Stomach (tissue), 9 donors: Measurements from ENCODE around the gene CNST. TPM values are rescaled to one million over a fixed set of nuclear protein-coding genes. Genes with fewer than 3 reads are reported as not detected.

Experiments used
- DNase-seq, 2 donors: peaks; one replicate each; pipeline versions ENCODE4 v3.0.0 to v3.0.0-alpha.2; 2013 to 2019
- H3K27ac ChIP-seq, 5 donors: fragments of 200-600 bp in 4 of 5; sonication (generic) in 4 of 5; one replicate each; pipeline ENCODE4 v1.5.1; 2013 to 2019; ENCODE audit warnings: mild to moderate bottlenecking in 1 of 5, moderate library complexity in 1 of 5
- H3K27me3 ChIP-seq, 3 donors: fragments of 200-600 bp; sonication (generic); one replicate each; pipeline ENCODE4 v1.5.1; 2017 to 2019; ENCODE audit warnings: mixed run types in 1 of 3
- H3K36me3 ChIP-seq, 4 donors: fragments of 200-600 bp; sonication (generic); 1 replicate in 3 of 4; 2 replicates in 1 of 4; pipeline ENCODE4 v1.5.1; 2016 to 2019
- H3K4me1 ChIP-seq, 4 donors: fragments of 200-600 bp; sonication (generic); one replicate each; pipeline ENCODE4 v1.5.1; 2016 to 2019
- H3K4me3 ChIP-seq, 4 donors: fragments of 200-600 bp; sonication (generic) in 3 of 4; one replicate each; pipeline ENCODE4 v1.5.1; 2016 to 2019; ENCODE audit warnings: mild to moderate bottlenecking in 1 of 4
- H3K9me3 ChIP-seq, 4 donors: fragments of 200-600 bp; sonication (generic); one replicate each; pipeline ENCODE4 v1.5.1; 2016 to 2019
- CTCF ChIP-seq, 7 experiments: fragments of 450-650 bp in 4 of 7; fragments of 200-600 bp in 3 of 7; sonication (generic) in 3 of 7; IDR thresholded peaks; one replicate each; pipeline ENCODE4 v1.5.1; 2016 to 2019; ENCODE audit warnings: antibody characterized with exemption in 7 of 7, control low read depth in 2 of 7, mild to moderate bottlenecking in 1 of 7
- EP300 ChIP-seq: sonication (generic); formaldehyde crosslinking; IDR thresholded peaks from one replicate; pipeline ENCODE4 v1.6.1; 2017; ENCODE audit warnings: antibody characterized with exemption
- POLR2A ChIP-seq, 4 donors: fragments of 450-650 bp; IDR thresholded peaks; one replicate each; pipeline ENCODE4 v1.6.1; 2016; ENCODE audit warnings: antibody characterized with exemption in 4 of 4, control low read depth in 2 of 4, mild to moderate bottlenecking in 1 of 4, moderate library complexity in 1 of 4
- POLR2AphosphoS5 ChIP-seq, 3 donors: sonication (generic); formaldehyde crosslinking; IDR thresholded peaks; one replicate each; pipeline ENCODE4 v1.6.1; 2016; ENCODE audit warnings: antibody characterized with exemption in 3 of 3
- WGBS, 5 donors: extraction: QIAGEN DNeasy Blood & Tissue Kit in 3 of 5; methylation state at CpG; one replicate each; pipeline versions ENCODE4 v1.1.5 to v1.1.7; 2013 to 2018; 5-methylcytosine and 5-hydroxymethylcytosine counted together
- intact Hi-C: fragments of 100-400 bp; cut with DNase I; formaldehyde crosslinking; loops from one replicate; pipeline ENCODE4 v1.15.1; 2023; ENCODE audit warnings: low total_unique reads
- polyA plus RNA-seq, 3 donors: library from polyadenylated mRNA; stranded (reverse); fragments of 200-250 nt; gene quantifications; one replicate each; pipeline ENCODE4 v1.2.3, GENCODE V29; 2013
- total RNA-seq, 5 donors: library from RNA; depleted of rRNA; stranded (reverse); fragments of >200 nt; gene quantifications; one replicate each; pipeline versions ENCODE4 v1.1.0 to v1.2.3, GENCODE V29; 2014 to 2016
- donor health status: healthy with polysubstance abuse.
- donor health status: Bipolar disorder and iron deficiency.
- donor health status: healthy.

Gene CNST
- total and polyA plus RNA-seq, 8 donors, result 4.5 to 42.8 (median 16.2) TPM

- DNase-seq, result no peak
- TF ChIP-seq POLR2A (IDR thresholded peaks at IDR 0.05) (no peak), POLR2AphosphoS5 (IDR thresholded peaks at IDR 0.05) (no peak), CTCF (IDR thresholded peaks at IDR 0.05) (no peak), EP300 (no peak)
- no peaks in the 10 kb centered on the region for H3K9me3 ChIP-seq
- peaks cover 0 to 55% (median 45%) of the 10 kb centered on the region in 4 donors for H3K36me3 ChIP-seq
- H3K4me3 ChIP-seq, result no peak overlapping the region
- H3K4me1 ChIP-seq, result peaks cover 0 to 22% (median 5%) of the 10 kb centered on the region in 4 donors
- no peaks in the 10 kb centered on the region for H3K27me3 ChIP-seq
- 44 to 66% (median 50%) methylated on average over 2 of the region's 2 CpGs for WGBS, 5 donors
- H3K27ac ChIP-seq, result no peak overlapping the region
- intact Hi-C loops, result no loop called here
Observed at GRCh38 chr1:246640747-246641146, 74.5 kb downstream of the CNST start.

- no peaks in the 10 kb centered on the region for H3K27me3 ChIP-seq
- 40 to 54% (median 43%) methylated on average over 2 of the region's 2 CpGs for WGBS, 5 donors
- peak overlapping the region in 1 of 5 donors; percentile 23 for H3K27ac ChIP-seq
- H3K36me3 ChIP-seq, result peaks cover 0 to 57% (median 48%) of the 10 kb centered on the region in 4 donors
- peaks cover 0 to 22% (median 5%) of the 10 kb centered on the region in 4 donors for H3K4me1 ChIP-seq
- no peaks in the 10 kb centered on the region for H3K9me3 ChIP-seq
- H3K4me3 ChIP-seq, result no peak overlapping the region
- peak in 1 of 2 donors; percentile 44 for DNase-seq
- intact Hi-C loops, result no loop called here
- no peak for TF ChIP-seq POLR2AphosphoS5 (IDR thresholded peaks at IDR 0.05)
- TF ChIP-seq POLR2A (IDR thresholded peaks at IDR 0.05), result no peak
Observed at GRCh38 chr1:246641394-246641793, 75.1 kb downstream of the CNST start.

- TF ChIP-seq CTCF (IDR thresholded peaks at IDR 0.05) (no peak), EP300 (no peak), POLR2A (IDR thresholded peaks at IDR 0.05) (no peak), POLR2AphosphoS5 (IDR thresholded peaks at IDR 0.05) (no peak)
- no peaks in the 10 kb centered on the region for H3K27me3 ChIP-seq
- WGBS, 5 donors, result 90 to 100% (median 98%) methylated on average over 5 to 6 of the region's 6 CpGs
- no peak overlapping the region for H3K27ac ChIP-seq
- H3K4me1 ChIP-seq, result peaks cover 0 to 22% (median 5%) of the 10 kb centered on the region in 4 donors
- H3K9me3 ChIP-seq, result no peaks in the 10 kb centered on the region
- no peak for DNase-seq
- no peak overlapping the region for H3K4me3 ChIP-seq
- H3K36me3 ChIP-seq, result peaks cover 6 to 57% (median 48%) of the 10 kb centered on the region in 4 donors
- intact Hi-C loops, result no loop called here
Observed at GRCh38 chr1:246642719-246643118, 76.5 kb downstream of the CNST start.

GRCh38 chr1:246647113-246647512 lies 80.9 kb downstream of the CNST start:
- WGBS, 5 donors, result 34 to 51% (median 43%) methylated on average over 10 of the region's 10 CpGs
- peak overlapping the region in 1 of 5 donors; percentile 17 for H3K27ac ChIP-seq
- peaks cover 12 to 79% (median 68%) of the 10 kb centered on the region in 4 donors for H3K36me3 ChIP-seq
- peak in 2 of 7 experiments; percentile 15 to 25 for TF ChIP-seq CTCF (IDR thresholded peaks at IDR 0.05)
- TF ChIP-seq EP300, result no peak
- H3K4me1 ChIP-seq, result peaks cover 0 to 7% (median 0%) of the 10 kb centered on the region in 4 donors
- H3K9me3 ChIP-seq, result no peaks in the 10 kb centered on the region
- intact Hi-C loops, result no loop called here
- DNase-seq, result peak in 1 of 2 donors; percentile 81
- H3K27me3 ChIP-seq, result no peaks in the 10 kb centered on the region
- H3K4me3 ChIP-seq, result no peak overlapping the region

- WGBS, 5 donors, result 66 to 79% (median 78%) methylated on average over 8 of the region's 8 CpGs
- Histone ChIP-seq H3K27me3 (no peaks in the 10 kb centered on the region), H3K36me3 (peaks cover 12 to 81% (median 69%) of the 10 kb centered on the region in 4 donors), H3K4me3 (no peak overlapping the region), H3K4me1 (peaks cover 0 to 7% (median 0%) of the 10 kb centered on the region in 4 donors), H3K27ac (peak overlapping the region in 1 of 5 donors; percentile 17), H3K9me3 (no peaks in the 10 kb centered on the region)
- intact Hi-C loops, result no loop called here
- TF ChIP-seq CTCF (IDR thresholded peaks at IDR 0.05) (no peak), POLR2AphosphoS5 (IDR thresholded peaks at IDR 0.05) (no peak)
- no peak for DNase-seq
Observed at GRCh38 chr1:246647513-246647912, 81.3 kb downstream of the CNST start.
